Measurements from ENCODE around the gene CPEB4. TPM values are rescaled to one million over a fixed set of nuclear protein-coding genes. Genes with fewer than 3 reads are reported as not detected.

CPEB4 gene
- total and polyA plus RNA-seq, 10 donors, result 2.3 to 107 (median 81.0) TPM

GRCh38 chr5:174003795-174004194 is 115.6 kb downstream of the CPEB4 start:
- Histone ChIP-seq H3K4me3 (no peak overlapping the region), H3K27ac (no peak overlapping the region), H3K9me3 (no peaks in the 10 kb centered on the region), H3K27me3 (replicated peaks in 1 of 7) (peaks cover 0 to 11% (median 0%) of the 10 kb centered on the region in 7 donors), H3K4me1 (no peaks in the 10 kb centered on the region), H3K36me3 (no peaks in the 10 kb centered on the region)
- DNase-seq, result no peak
- TF ChIP-seq POLR2AphosphoS5 (IDR thresholded peaks at IDR 0.05), result no peak
- no peak for TF ChIP-seq POLR2A (IDR thresholded peaks at IDR 0.05)
- TF ChIP-seq CTCF (IDR thresholded peaks at IDR 0.05 in 8 of 11, conservative IDR thresholded peaks at IDR 0.05 in 3 of 11), result no peak
- intact Hi-C loops (cut with DNase I; ENCODE audit: low total_unique reads), result no loop called here

- Histone ChIP-seq H3K27ac (no peak overlapping the region), H3K4me3 (no peak overlapping the region), H3K9me3 (no peaks in the 10 kb centered on the region), H3K4me1 (no peaks in the 10 kb centered on the region), H3K27me3 (replicated peaks in 1 of 7) (peaks cover 0 to 11% (median 0%) of the 10 kb centered on the region in 7 donors), H3K36me3 (no peaks in the 10 kb centered on the region)
- DNase-seq, result no peak
- 89 to 94% (median 92%) methylated on average over 5 of the region's 5 CpGs for WGBS, 5 donors
- TF ChIP-seq POLR2A (IDR thresholded peaks at IDR 0.05), result no peak
- no peak for TF ChIP-seq POLR2AphosphoS5 (IDR thresholded peaks at IDR 0.05)
- TF ChIP-seq CTCF (IDR thresholded peaks at IDR 0.05 in 8 of 11, conservative IDR thresholded peaks at IDR 0.05 in 3 of 11), result no peak
- intact Hi-C loops (cut with DNase I; ENCODE audit: low total_unique reads), result no loop called here
Observed at GRCh38 chr5:174008922-174009321, 120.8 kb downstream of the CPEB4 start.

GRCh38 chr5:174010365-174010764 is 122.2 kb downstream of the CPEB4 start:
- Histone ChIP-seq H3K27me3 (replicated peaks in 1 of 7) (peaks cover 0 to 11% (median 0%) of the 10 kb centered on the region in 7 donors), H3K27ac (no peak overlapping the region), H3K4me1 (no peaks in the 10 kb centered on the region), H3K36me3 (no peaks in the 10 kb centered on the region), H3K9me3 (no peaks in the 10 kb centered on the region), H3K4me3 (no peak overlapping the region)
- 66 to 85% (median 74%) methylated on average over 1 of the region's 1 CpG for WGBS, 5 donors
- TF ChIP-seq POLR2AphosphoS5 (IDR thresholded peaks at IDR 0.05) (no peak), POLR2A (IDR thresholded peaks at IDR 0.05) (no peak), CTCF (IDR thresholded peaks at IDR 0.05 in 8 of 11, conservative IDR thresholded peaks at IDR 0.05 in 3 of 11) (no peak)
- no peak for DNase-seq
- intact Hi-C loops (cut with DNase I; ENCODE audit: low total_unique reads), result no loop called here

- Histone ChIP-seq H3K4me1 (no peaks in the 10 kb centered on the region), H3K27ac (no peak overlapping the region), H3K27me3 (replicated peaks in 1 of 7) (peaks cover 0 to 11% (median 0%) of the 10 kb centered on the region in 7 donors), H3K4me3 (no peak overlapping the region), H3K36me3 (no peaks in the 10 kb centered on the region), H3K9me3 (no peaks in the 10 kb centered on the region)
- DNase-seq, result no peak
- intact Hi-C loops (cut with DNase I; ENCODE audit: low total_unique reads), result no loop called here
- TF ChIP-seq POLR2AphosphoS5 (IDR thresholded peaks at IDR 0.05), result no peak
- no peak for TF ChIP-seq POLR2A (IDR thresholded peaks at IDR 0.05)
- no peak for TF ChIP-seq CTCF (IDR thresholded peaks at IDR 0.05 in 8 of 11, conservative IDR thresholded peaks at IDR 0.05 in 3 of 11)
- WGBS, 5 donors, result 70 to 82% (median 73%) methylated on average over 3 of the region's 3 CpGs
Observed at GRCh38 chr5:174011441-174011840, 123.3 kb downstream of the CPEB4 start.

Other genes starting within 250 kb of the CPEB4 start
- under 1 TPM in 5 of 7 donors, not detected in 2; 0.13 to 0.43 (median 0.22) TPM for gene C5orf47, start 100.8 kb downstream of the CPEB4 start, total RNA-seq
- gene C5orf47, start 100.8 kb downstream of the CPEB4 start, polyA plus RNA-seq, result not detected
- under 1 TPM in 2 of 7 donors, not detected in 5; 0.41 to 0.60 TPM for gene NSG2, start 157.4 kb downstream of the CPEB4 start, total RNA-seq
- not detected for gene NSG2, start 157.4 kb downstream of the CPEB4 start, polyA plus RNA-seq